Stimulated activated CD8-positive, alpha-beta memory T cell treated with anti-CD3 and anti-CD28 coated beads, Interleukin-15, amount 100 ng/mL, for 1 hour (primary cell): ENCODE data around the gene TSPYL1.
"Not testable (repeated sequence)": the region's sequence is repeated elsewhere in the genome, so short reads cannot be mapped to it uniquely, and the experiment has no call there.

Experiments used
- DNase-seq: peaks from one replicate; pipeline ENCODE4 v3.0.0-alpha.2; 2020; ENCODE audit warnings: low read depth

Gene TSPYL1

GRCh38 chr6:116292553-116292952, 12.8 kb upstream of the TSPYL1 start:
- no peak for DNase-seq

GRCh38 chr6:116291701-116292396, 12.1 kb upstream of the TSPYL1 start:
- DNase-seq = no peak

DNA sequence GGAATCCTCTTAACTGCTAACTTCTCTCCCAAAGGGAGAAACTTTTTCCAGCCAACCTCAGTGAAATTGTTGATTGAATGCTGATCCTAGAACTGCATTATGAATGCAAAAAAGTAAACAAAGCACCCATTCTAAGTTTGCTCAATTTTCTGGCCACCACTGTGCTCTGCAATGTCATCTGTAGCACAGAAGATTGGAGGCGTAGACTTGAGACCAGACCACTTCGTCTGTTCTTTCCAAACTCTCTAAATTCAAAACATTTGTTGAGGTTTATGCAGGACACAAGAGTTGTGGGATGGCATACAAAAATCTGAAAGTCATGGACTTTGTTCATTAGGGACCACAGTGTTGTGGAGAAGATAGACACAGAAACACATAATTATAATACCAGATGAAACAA, 11.1 kb upstream of the TSPYL1 start:
- DNase-seq = no peak

DNA sequence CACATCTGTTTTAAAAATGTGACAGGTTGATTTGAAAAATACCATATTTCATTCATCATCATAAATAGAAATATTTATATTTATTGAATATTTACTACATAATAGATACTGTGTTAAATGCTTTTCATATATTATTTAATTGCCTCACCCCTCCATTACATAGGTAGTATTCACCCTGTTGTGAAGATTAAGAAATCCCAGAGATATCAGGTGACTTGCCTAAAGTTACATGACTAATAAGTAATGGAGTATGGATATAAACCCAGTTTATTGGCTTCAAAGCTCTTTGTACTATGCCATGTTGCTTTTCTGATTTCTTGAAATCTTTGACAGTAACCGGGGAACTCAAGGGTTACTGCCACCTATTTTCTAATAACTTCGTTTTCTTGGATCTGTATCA, 10.1 kb upstream of the TSPYL1 start:
- DNase-seq = no peak

DNA sequence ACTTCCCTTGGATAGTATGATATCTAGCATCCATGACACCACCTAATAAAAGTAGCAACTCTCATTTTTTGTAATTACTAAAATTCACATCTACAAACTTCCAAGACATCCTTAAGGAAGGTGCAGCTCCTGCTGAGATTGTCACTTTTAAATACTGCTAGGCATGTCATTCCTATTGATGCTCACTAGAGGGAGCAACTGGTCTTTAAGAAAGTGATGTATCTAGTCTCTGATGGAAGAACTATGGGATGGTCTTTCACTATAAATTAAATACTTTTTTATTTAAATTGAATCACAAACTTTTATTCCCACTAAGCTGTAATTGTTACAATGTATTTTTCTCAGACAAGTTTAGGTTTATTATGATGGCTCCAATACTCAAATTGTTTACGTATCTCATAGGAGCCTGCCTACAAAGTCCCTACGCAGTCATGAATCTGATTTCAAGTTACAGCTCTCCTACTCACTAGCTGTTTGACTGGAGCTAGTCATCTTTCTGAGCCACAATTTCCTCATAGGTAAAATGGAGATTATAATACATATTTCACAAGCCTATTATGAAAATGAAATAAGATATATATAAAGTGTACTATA, 8.1 kb upstream of the TSPYL1 start:
- no peak for DNase-seq

GRCh38 chr6:116286773-116287358, 7.1 kb upstream of the TSPYL1 start:
- no peak for DNase-seq

DNA sequence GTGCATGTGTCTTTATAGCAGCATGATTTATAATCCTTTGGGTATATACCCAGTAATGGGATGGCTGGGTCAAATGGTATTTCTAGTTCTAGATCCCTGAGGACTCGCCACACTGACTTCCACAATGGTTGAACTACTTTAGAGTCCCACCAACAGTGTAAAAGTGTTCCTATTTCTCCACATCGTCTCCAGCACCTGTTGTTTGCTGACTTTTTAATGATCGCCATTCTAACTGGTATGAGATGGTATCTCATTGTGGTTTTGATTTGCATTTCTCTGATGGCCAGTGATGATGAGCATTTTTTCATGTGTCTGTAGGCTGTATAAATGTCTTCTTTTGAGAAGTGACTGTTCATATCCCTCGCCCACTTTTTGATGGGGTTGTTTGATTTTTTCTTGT, 5.3 kb upstream of the TSPYL1 start:
- not testable (repeated sequence) for DNase-seq

DNA sequence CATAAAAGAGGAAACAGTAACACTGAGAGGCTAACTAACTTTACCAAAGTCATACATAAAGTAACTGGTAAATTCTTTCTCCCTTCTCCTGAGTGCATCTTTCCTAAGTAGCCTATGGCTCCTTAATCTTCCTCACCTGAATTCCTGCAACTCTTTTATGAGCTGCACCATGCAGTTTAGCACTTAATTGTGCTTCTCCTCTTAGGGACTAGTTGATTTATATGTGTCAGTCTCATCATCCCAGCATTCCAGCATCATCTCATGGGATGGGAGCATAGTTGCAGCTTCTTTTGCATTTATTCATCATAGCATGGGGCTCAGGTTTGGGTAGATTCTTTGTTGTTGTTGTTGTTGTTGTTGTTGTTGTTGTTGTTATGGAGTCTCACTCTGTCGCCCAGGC, 3.5 kb upstream of the TSPYL1 start:
- DNase-seq = no peak

- no peak for DNase-seq
Observed at GRCh38 chr6:116282698-116283097, 3.0 kb upstream of the TSPYL1 start.

DNA sequence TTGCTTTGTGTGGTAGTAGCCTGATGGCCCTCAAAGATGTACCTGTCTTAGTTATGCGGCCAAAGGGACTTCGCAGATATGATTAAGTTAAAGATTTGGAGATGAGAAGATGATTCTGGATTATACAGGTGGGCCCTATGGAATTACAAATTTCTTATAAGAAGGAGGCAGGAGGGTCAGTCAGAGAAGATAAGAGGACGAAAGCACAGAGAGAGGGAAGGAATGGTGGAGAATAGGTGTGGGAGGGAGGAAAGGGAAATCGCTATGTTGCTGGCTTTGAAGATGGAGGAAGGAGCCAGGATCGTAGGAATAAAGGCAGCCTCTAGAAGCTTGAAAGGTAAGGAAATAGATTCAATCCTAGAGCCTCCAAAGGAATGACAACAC, 1.2 kb upstream of the TSPYL1 start:
- no peak for DNase-seq

- DNase-seq = no peak
Observed at GRCh38 chr6:116280161-116280932, 617 bp upstream of the TSPYL1 start.

DNA sequence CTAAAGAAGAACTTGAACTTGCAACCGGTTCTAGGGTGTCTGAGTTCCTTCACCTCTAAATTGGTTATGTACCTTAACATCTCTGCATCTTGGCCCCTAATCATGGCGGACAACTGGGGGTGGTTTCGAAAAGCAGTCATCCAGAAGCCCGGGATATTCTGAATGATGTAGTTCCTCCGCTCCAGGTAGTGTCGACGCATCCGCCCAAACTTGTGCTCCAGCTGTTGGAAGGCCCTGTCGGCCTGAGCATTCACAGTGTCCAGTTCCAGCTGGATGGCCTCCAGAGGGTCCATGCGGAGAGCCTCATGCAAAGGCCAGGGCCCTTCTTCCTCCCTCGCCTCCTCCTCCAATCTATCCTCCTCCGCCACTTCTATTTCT, 887 bp downstream of the TSPYL1 start:
- no peak for DNase-seq

DNA sequence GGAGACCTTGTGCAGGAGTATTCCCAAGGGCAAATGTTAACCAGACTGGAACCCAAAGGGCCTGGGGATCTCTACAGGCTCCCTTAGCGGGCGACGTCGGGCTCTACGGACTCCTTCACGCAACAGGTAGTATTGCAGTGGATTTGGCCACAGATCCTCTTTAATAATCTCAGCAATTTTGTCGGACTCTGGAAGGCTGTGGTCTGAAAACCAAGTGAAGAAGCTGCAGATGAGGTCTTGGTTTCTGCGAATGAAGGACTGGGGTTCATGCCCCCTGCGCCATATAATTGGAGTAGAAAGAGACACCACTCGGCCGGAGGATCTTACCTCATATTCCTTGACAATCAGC, 1.3 kb downstream of the TSPYL1 start:
- DNase-seq = no peak

DNA sequence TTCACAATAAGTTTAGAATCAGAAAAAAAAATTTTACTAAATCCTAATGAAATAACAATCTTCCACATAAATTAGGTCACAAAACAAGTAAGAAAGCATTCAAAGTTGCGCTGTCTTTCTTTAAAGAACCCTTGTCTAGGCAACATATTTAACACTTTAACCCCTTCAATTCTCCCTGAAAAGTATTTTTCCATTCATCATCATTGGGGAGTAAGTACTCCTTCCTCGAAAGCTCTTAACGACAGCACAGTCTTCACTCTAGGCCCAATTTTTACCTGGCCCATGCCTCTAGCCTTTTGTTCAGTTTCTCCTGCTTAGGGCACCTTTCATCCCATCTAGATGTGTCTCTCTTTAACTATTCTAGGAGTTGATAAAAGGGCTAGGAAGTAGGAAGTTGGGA, 2.6 kb downstream of the TSPYL1 start:
- DNase-seq = no peak

GRCh38 chr6:116271149-116271708, 8.5 kb downstream of the TSPYL1 start:
- DNase-seq = no peak

DNA sequence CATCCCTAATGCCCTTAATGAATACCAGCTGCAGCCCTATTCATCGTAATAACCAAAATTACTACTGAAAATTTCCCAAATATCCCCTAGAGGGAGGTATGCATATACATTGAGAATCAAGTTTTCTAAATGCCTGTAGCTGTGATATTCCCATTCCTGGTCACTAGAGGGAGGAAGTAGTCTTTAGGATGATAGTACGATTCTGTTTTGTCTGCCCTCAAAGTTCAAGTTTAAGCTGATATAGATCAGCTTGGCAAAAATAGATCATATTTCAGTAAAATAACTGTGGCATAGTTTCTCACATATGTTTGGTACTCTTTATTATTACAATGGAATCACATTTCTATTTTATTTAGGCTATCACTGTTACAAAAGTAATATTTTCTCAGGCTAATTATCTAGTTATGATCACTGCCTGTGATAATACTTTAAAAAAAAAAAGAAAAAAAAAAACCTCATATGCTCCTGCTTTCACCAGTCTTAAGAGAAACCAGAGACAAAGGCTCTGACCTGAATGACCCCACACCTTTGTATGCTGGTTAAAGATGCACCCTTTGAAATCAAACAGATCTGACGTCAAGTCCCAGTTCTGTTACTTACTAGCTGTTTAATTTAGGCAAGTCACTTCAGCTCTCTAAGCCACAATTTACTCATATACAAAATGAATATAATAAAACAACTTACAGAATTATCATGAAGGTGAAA, 11.0 kb downstream of the TSPYL1 start:
- no peak for DNase-seq

- no peak for DNase-seq
Observed at GRCh38 chr6:116267836-116268588, 11.7 kb downstream of the TSPYL1 start.

DNA sequence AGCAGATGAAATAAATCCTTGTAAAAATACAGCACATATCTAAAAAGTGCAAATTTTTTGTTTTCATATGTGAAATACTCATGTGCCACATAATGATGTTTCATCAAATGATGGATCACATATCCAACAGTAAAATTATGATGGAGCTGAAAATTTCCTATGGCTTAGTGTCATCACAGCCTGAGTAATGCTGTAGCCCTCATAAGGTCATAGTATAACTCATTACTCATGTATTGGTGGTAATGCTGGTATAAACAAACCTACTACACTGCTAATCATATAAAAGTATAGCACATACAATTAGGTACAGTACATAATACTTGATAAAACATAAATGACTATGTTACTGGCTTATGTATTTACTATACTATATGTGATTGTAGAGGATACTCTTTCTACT, 12.9 kb downstream of the TSPYL1 start:
- no peak for DNase-seq

DNA sequence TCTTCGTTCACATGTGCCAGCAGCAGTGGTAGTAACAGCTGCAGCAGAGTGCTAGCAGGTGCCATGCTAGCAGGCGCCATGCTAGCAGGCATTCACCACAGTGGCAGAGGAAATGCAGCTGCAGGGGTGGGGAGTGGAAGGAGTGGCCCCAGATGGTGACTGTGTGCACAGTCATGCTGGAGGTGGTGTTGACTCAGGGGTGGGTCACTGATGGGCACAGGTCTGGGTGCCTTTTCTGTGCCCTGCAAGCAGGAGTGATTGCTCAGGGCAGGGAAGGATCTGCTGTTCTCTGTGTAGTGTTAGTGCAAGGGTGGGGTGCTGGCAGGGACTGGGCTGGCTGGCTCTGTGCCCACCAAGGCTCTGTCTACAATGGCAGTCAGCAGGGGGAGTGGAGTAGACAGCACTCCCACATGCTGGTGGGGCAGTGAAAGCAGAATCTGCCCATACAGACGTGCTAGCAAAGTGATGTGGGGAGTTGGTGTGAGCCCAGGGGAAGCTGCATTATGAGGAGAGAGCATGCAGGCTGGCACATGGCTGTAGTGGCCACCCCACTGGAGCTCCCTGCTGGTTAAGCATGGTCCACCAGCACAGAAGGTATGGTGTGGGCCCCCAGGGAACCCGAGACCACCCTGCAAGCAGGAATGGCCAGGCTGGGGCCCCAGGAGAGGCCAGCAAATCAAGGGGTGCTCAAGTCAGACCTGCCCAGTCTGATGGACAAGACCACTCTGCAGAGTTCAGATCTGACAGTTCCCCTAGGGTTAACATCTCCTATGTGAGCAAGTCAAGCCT, 14.5 kb downstream of the TSPYL1 start:
- DNase-seq = no peak

DNA sequence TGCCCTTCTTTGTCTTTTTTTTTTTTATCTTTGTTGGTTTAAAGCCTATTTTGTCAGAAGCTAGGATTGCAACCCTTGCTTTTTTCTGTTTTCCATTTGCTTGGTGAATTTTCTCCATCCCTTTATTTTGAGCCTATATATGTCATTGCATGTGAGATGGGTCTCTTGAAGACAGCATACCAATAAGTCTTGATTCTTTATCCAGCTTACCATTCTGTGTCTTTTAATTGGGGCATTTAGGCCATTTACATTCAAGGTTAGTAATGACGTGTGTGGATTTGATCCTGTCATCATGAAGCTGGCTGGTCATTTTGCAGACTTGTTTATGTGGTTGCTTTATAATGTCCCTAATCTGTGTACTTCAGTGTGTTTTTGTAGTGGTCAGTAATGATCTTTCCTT, 16.4 kb downstream of the TSPYL1 start:
- DNase-seq = no peak

- DNase-seq = no peak
Observed at GRCh38 chr6:116258520-116258919, 21.2 kb downstream of the TSPYL1 start.
